DND-41 (cell line): Measurements from ENCODE around the gene BCL11B.
A peak's percentile ranks its signal among the peaks of the same experiment; 100 is the strongest.

ENCODE experiments used
- ATAC-seq: fragments of 200-7000 bp; cut with Tn5 transposase; 3 replicates; pipeline ENCODE4 v1.9.1; 2021; ENCODE audit warnings: low read depth; ENCODE audit not compliant: insufficient read depth
- DNase-seq: peaks from one replicate; pipeline ENCODE4 v3.0.0-alpha.2; 2020
- H2AFZ ChIP-seq: 2 replicates; pipeline ENCODE4 v1.6.0; 2012; ENCODE audit warnings: low read depth, low read length
- H3K27ac ChIP-seq: 2 replicates; pipeline ENCODE4 v1.5.1; 2012; ENCODE audit warnings: low read length, inconsistent platforms
- H3K27me3 ChIP-seq: fragments of 200-600 bp; sonication (generic); 2 replicates; pipeline ENCODE4 v1.6.0; 2012; ENCODE audit warnings: low read length, mild to moderate bottlenecking, inconsistent platforms; ENCODE audit not compliant: insufficient read depth, poor library complexity
- H3K36me3 ChIP-seq: 2 replicates; pipeline ENCODE4 v1.5.1; 2012; ENCODE audit warnings: low read length, inconsistent platforms; ENCODE audit not compliant: insufficient read depth
- H3K4me1 ChIP-seq: 2 replicates; pipeline ENCODE4 v1.5.1; 2012; ENCODE audit warnings: mild to moderate bottlenecking, low read length; ENCODE audit not compliant: insufficient read depth
- H3K4me2 ChIP-seq: 2 replicates; pipeline ENCODE4 v1.6.0; 2012; ENCODE audit warnings: mild to moderate bottlenecking, moderate library complexity, low read length, inconsistent platforms; ENCODE audit not compliant: insufficient read depth
- H3K4me3 ChIP-seq, 2 experiments: fragments of 200-600 bp in 1 of 2; shearing (Covaris generic) in 1 of 2; 2 replicates each; pipeline ENCODE4 v1.5.1; 2012 to 2016; ENCODE audit warnings: inconsistent platforms in 2 of 2, low read length in 2 of 2, mild to moderate bottlenecking in 2 of 2, low read depth in 1 of 2, moderate library complexity in 1 of 2
- H3K79me2 ChIP-seq: 2 replicates; pipeline ENCODE4 v1.6.0; 2012; ENCODE audit warnings: low read length, inconsistent platforms; ENCODE audit not compliant: insufficient read depth
- H3K9ac ChIP-seq: 2 replicates; pipeline ENCODE4 v1.6.0; 2012; ENCODE audit warnings: low read depth, mild to moderate bottlenecking, inconsistent platforms, low read length, moderate library complexity
- H3K9me3 ChIP-seq: 2 replicates; pipeline ENCODE4 v1.5.1; 2012; ENCODE audit warnings: low read length, moderate library complexity, mild to moderate bottlenecking, inconsistent platforms; ENCODE audit not compliant: insufficient read depth, severe bottlenecking
- H4K20me1 ChIP-seq: 2 replicates; pipeline ENCODE4 v1.6.0; 2012; ENCODE audit warnings: low read length; ENCODE audit not compliant: insufficient read depth
- CTCF ChIP-seq: IDR thresholded peaks from 2 replicates; pipeline ENCODE4 v1.5.1; 2012; ENCODE audit warnings: borderline replicate concordance, low read length, moderate library complexity, mild to moderate bottlenecking; ENCODE audit not compliant: poor library complexity, severe bottlenecking; ENCODE audit errors: extremely low read depth
- EZH2 ChIP-seq: IDR thresholded peaks from 3 replicates; pipeline ENCODE4 v1.6.1; 2012; ENCODE audit warnings: borderline replicate concordance, low read depth, mild to moderate bottlenecking, moderate library complexity, low read length, inconsistent platforms; ENCODE audit not compliant: severe bottlenecking

BCL11B gene

DNA sequence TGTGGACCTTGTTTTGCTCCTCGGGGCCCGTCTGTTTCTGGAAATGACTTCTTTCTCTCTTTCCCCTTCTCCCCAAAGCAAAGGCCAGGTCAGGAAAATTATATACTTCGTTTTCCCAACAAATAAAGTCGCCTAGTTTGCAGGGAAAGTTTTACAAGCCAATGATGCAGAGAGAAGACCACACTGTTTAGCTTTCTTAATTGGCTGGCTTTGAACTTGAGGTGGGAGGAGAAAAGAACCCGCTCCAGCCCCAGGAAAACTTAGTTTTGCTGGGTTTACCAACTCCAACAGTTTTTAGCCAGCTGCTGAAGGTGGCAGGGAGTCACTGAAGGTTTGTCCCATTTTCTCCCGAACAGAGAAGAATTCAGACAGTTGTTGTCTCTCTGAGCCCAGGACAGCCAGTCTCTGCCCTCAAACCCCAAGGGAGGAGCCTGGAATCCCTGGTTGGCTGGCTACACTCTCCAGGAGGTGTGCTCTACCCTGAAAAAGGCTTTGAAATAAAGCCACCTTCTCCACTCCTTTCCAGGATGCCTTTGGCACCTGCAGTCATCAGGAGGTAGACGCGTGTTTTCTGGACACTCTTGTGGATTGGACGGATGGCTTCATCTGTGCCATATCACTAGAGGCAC is 24.8 kb downstream of the BCL11B start:
- H3K4me3 ChIP-seq: no peak overlapping the region
- H3K9ac ChIP-seq: no peak overlapping the region
- no peak overlapping the region for H3K4me2 ChIP-seq
- H3K36me3 ChIP-seq: peaks cover 90% of the 10 kb centered on the region
- no peaks in the 10 kb centered on the region for H3K9me3 ChIP-seq
- H2AFZ ChIP-seq: no peak overlapping the region
- H3K4me1 ChIP-seq: peaks cover 22% of the 10 kb centered on the region
- H4K20me1 ChIP-seq: peaks cover 95% of the 10 kb centered on the region
- peaks cover 100% of the 10 kb centered on the region for H3K79me2 ChIP-seq
- no peak for TF ChIP-seq CTCF
- TF ChIP-seq EZH2: no peak
- H3K27me3 ChIP-seq: no peaks in the 10 kb centered on the region
- DNase-seq (no peak), ATAC-seq (0 out of 3 replicates have a peak, but pooled peaks have one; percentile 33)
- H3K27ac ChIP-seq: no peak overlapping the region

DNA sequence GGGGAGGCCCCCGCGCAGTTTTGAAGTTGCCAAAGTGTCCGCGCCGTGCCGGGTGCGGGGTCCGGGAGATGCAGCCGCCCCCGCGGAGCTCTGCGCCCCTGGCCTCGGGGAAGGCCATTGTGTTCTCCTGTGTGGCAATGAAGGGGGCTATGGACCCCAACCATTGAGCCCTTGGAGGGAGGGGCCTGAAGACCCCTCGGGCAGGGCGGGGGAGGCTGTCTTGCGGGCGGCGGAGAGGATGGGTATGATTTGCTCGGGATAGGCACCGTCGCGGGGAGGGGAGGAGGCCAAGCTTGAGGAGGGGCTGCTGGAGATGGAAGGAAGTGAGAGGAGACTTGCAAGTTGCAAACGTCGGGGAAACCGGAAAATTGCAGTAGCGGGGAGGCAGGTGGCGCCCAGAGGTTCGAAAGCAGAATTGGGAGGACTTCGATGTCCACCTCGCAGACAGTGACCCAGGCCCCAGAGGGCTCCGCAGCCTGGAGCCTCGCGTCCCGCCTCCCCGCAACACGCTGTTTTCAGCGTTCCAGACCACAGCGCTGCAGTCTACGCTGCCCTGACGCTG is 25.4 kb downstream of the BCL11B start:
- Histone ChIP-seq H3K27me3 (no peaks in the 10 kb centered on the region), H3K36me3 (peaks cover 90% of the 10 kb centered on the region), H3K4me3 (no peak overlapping the region), H2AFZ (no peak overlapping the region), H4K20me1 (peaks cover 96% of the 10 kb centered on the region), H3K4me2 (no peak overlapping the region), H3K4me1 (peaks cover 21% of the 10 kb centered on the region), H3K9ac (no peak overlapping the region), H3K9me3 (no peaks in the 10 kb centered on the region), H3K79me2 (peaks cover 100% of the 10 kb centered on the region), H3K27ac (no peak overlapping the region)
- DNase-seq (no peak), ATAC-seq (no peak)
- TF ChIP-seq EZH2: no peak
- TF ChIP-seq CTCF: no peak

DNA sequence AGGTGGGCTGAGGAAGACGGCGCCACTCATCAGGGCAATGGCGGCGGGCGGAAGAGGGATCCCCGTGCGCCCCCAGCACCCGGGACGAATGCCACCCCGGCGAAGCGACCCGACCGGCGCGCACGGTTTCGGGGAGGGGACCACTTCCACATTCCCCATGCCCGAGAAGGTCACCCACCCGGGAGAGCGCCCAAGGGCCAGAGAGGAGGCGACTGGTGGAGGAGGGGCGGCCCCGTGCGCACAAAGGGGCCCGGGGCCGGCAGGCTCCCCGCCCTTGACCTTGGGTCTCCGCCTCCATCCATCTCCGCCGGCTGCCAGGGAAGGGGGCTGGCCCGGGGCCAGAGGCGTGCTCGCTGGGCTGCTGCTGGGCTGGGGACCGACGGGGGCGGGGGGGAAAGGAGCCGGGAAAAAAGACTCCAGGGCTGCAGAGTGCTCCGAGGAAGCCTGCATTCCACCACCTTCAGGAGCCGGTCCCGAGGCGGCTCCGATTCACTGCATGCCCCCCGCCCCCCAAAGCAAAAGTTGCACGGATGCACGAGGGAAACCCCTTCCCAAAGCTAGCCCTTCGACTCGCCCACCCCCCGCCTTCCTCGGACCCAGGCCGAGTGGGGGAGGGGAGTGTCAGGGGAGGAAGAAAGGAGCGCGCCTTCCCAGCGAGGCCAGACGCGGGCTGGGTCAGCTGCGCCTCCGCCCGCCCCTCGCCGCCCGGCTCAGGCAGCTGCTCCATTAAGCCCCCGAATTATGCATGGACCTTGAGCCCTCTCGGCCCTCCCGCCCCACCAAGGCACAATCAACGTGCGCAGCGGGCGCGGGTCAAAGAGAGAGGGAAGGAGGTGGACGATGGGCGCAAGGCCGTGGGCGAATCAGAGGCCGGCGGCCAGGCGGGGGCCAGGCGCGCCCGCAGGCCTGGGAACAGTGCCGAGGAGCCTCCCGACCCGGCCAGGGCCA is 26.2 kb downstream of the BCL11B start:
- H3K36me3 ChIP-seq: peaks cover 90% of the 10 kb centered on the region
- no peaks in the 10 kb centered on the region for H3K27me3 ChIP-seq
- peaks cover 95% of the 10 kb centered on the region for H4K20me1 ChIP-seq
- H3K27ac ChIP-seq: no peak overlapping the region
- peaks cover 100% of the 10 kb centered on the region for H3K79me2 ChIP-seq
- ATAC-seq: no peak
- H3K4me1 ChIP-seq: peaks cover 17% of the 10 kb centered on the region
- H3K4me2 ChIP-seq: no peak overlapping the region
- TF ChIP-seq CTCF (no peak), EZH2 (no peak)
- H3K9me3 ChIP-seq: no peaks in the 10 kb centered on the region
- H2AFZ ChIP-seq: no peak overlapping the region
- no peak overlapping the region for H3K4me3 ChIP-seq
- DNase-seq: no peak
- H3K9ac ChIP-seq: no peak overlapping the region
